ENCODE measurements around the gene IMMP2L.

Gene IMMP2L

GRCh38 chr7:110853263-110853662, 709.0 kb downstream of the IMMP2L start:
- Histone ChIP-seq H3K27ac (no peak overlapping the region), H3K4me1 (ENCODE audit: control insufficient read depth in 1 of 2, insufficient read depth in 1 of 2, low read depth in 1 of 2, low read length in 1 of 2) (no peaks in the 10 kb centered on the region), H3K27me3 (no peaks in the 10 kb centered on the region), H3K4me3 (ENCODE audit: low read depth in 1 of 2, low read length in 1 of 2) (no peak overlapping the region), H3K9me3 (no peaks in the 10 kb centered on the region), H3K36me3 (no peaks in the 10 kb centered on the region)
- TF ChIP-seq, protein P1, sequence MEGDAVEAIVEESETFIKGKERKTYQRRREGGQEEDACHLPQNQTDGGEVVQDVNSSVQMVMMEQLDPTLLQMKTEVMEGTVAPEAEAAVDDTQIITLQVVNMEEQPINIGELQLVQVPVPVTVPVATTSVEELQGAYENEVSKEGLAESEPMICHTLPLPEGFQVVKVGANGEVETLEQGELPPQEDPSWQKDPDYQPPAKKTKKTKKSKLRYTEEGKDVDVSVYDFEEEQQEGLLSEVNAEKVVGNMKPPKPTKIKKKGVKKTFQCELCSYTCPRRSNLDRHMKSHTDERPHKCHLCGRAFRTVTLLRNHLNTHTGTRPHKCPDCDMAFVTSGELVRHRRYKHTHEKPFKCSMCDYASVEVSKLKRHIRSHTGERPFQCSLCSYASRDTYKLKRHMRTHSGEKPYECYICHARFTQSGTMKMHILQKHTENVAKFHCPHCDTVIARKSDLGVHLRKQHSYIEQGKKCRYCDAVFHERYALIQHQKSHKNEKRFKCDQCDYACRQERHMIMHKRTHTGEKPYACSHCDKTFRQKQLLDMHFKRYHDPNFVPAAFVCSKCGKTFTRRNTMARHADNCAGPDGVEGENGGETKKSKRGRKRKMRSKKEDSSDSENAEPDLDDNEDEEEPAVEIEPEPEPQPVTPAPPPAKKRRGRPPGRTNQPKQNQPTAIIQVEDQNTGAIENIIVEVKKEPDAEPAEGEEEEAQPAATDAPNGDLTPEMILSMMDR (IDR thresholded peaks at IDR 0.05) = no peak

GRCh38 chr7:110852156-110852940, 709.9 kb downstream of the IMMP2L start:
- Histone ChIP-seq H3K4me1 (ENCODE audit: control insufficient read depth in 1 of 2, insufficient read depth in 1 of 2, low read depth in 1 of 2, low read length in 1 of 2) (no peaks in the 10 kb centered on the region), H3K9me3 (no peaks in the 10 kb centered on the region), H3K27ac (no peak overlapping the region), H3K27me3 (no peaks in the 10 kb centered on the region), H3K4me3 (ENCODE audit: low read depth in 1 of 2, low read length in 1 of 2) (no peak overlapping the region), H3K36me3 (no peaks in the 10 kb centered on the region)
- TF ChIP-seq, protein P1 (IDR thresholded peaks at IDR 0.05) = no peak

DNA sequence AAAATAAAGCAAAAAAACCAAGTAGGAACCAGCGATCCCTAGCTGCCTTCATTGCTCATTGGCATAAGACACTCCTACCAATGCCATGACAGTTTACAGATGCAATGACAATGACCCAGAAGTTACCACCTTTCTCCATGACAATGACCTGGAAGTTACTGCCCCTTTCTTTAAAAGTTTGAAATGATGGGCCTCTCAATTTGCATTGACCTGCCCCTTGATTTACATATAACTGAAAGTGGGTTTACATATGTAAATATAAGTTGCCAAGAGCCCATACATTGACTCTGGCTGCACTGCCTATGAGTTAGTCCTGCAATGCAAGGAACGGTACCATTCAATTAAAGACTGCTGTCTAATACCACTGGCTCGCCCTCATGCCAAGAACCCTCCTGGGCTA, 712.1 kb downstream of the IMMP2L start:
- Histone ChIP-seq H3K9me3 (no peaks in the 10 kb centered on the region), H3K27ac (no peak overlapping the region), H3K36me3 (no peaks in the 10 kb centered on the region), H3K4me3 (ENCODE audit: low read depth in 1 of 2, low read length in 1 of 2) (no peak overlapping the region), H3K4me1 (ENCODE audit: control insufficient read depth in 1 of 2, insufficient read depth in 1 of 2, low read depth in 1 of 2, low read length in 1 of 2) (no peaks in the 10 kb centered on the region), H3K27me3 (no peaks in the 10 kb centered on the region)
- TF ChIP-seq, protein P1 (IDR thresholded peaks at IDR 0.05) = no peak

DNA sequence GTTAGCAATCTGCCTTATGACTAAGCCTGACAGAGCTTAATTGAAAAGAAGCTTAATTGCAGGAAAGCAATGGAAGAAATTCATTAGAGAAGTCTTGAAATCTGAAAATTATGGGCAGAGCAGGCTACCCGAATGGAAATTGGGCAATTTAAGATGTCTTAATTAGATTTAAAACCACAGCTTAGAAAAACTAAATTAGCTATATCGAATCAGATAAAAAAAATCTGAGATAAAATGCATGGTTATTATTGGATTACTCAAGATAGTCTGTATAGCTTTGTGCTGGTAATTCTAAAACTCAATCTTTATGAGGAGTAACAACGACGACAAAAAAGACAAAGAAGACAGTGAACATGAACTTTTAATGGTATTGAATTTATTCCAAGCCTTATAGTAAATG, 719.5 kb downstream of the IMMP2L start:
- Histone ChIP-seq H3K9me3 (no peaks in the 10 kb centered on the region), H3K36me3 (no peaks in the 10 kb centered on the region), H3K4me3 (ENCODE audit: low read depth in 1 of 2, low read length in 1 of 2) (no peak overlapping the region), H3K27me3 (no peaks in the 10 kb centered on the region), H3K27ac (no peak overlapping the region), H3K4me1 (ENCODE audit: control insufficient read depth in 1 of 2, insufficient read depth in 1 of 2, low read depth in 1 of 2, low read length in 1 of 2) (no peaks in the 10 kb centered on the region)
- TF ChIP-seq, protein P1 (IDR thresholded peaks at IDR 0.05) = no peak

DNA sequence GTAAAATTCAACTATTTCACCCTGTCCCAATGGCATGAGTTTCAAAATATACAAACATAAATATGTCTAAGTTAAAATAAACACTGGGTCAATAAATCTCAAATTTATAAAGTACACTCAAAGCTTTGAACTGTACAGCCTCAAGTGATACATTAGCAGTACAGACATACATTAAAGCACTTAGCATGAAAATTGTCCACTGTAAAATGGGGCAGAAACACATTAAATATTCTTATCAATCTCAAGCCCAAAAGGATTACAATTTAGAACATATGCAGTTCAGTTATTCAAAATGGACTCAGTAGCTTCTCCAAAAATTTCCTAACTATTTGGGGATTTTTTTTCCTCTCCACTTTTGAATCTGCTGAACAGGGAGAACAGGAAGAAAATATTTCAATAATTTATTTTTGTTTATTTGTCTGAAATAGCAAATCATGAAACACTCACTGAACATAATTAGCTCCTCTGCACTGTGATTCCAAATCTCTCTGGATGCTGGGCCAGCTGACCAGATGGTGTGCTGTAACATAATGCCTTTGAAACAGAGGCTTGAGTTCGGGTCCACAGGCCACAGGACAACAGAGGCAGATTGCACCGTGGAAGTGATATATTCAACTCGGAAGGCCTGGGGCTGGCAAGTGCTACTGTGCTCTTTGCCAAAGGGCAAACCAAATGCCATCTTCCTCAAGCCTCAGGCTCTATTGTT, 720.3 kb downstream of the IMMP2L start:
- Histone ChIP-seq H3K4me3 (ENCODE audit: low read depth in 1 of 2, low read length in 1 of 2) (no peak overlapping the region), H3K9me3 (no peaks in the 10 kb centered on the region), H3K36me3 (no peaks in the 10 kb centered on the region), H3K27me3 (no peaks in the 10 kb centered on the region), H3K27ac (no peak overlapping the region), H3K4me1 (ENCODE audit: control insufficient read depth in 1 of 2, insufficient read depth in 1 of 2, low read depth in 1 of 2, low read length in 1 of 2) (no peaks in the 10 kb centered on the region)
- TF ChIP-seq, protein P1 (IDR thresholded peaks at IDR 0.05) = no peak
